WI38 (cell line): ENCODE results near the gene TSPAN14.

Experiments used
- H3K4me3 ChIP-seq: 2 replicates; pipeline ENCODE4 v1.5.1; 2011; ENCODE audit warnings: low read depth, mild to moderate bottlenecking, control low read depth, low read length
- TF ChIP-seq, protein P1 (sequence below): IDR thresholded peaks from 2 replicates; pipeline ENCODE4 v1.5.1; 2012; ENCODE audit warnings: low read depth, mild to moderate bottlenecking, control low read depth, low read length

The TSPAN14 gene

DNA sequence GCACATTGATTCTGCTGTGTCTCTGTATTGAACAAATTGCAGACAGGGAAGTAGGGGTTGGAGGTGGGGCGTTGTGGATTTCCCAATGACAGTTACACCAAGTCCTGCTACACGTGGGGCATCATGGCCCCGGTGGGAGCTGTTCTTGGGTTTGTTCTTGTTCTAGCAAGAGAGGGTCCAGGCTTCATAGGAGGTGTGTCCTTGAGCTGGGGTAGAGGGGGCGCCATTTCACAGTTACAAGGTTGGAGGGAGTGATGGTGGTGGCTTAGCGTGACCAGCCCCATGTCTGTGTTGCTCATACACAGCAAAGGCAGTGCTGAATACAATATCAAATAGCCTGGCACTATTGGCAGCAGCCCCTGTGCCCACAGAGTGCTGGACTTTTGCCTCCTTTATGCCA lies 99.3 kb downstream of the TSPAN14 start:
- TF ChIP-seq, protein P1, sequence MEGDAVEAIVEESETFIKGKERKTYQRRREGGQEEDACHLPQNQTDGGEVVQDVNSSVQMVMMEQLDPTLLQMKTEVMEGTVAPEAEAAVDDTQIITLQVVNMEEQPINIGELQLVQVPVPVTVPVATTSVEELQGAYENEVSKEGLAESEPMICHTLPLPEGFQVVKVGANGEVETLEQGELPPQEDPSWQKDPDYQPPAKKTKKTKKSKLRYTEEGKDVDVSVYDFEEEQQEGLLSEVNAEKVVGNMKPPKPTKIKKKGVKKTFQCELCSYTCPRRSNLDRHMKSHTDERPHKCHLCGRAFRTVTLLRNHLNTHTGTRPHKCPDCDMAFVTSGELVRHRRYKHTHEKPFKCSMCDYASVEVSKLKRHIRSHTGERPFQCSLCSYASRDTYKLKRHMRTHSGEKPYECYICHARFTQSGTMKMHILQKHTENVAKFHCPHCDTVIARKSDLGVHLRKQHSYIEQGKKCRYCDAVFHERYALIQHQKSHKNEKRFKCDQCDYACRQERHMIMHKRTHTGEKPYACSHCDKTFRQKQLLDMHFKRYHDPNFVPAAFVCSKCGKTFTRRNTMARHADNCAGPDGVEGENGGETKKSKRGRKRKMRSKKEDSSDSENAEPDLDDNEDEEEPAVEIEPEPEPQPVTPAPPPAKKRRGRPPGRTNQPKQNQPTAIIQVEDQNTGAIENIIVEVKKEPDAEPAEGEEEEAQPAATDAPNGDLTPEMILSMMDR = no peak
- H3K4me3 ChIP-seq = no peak overlapping the region

DNA sequence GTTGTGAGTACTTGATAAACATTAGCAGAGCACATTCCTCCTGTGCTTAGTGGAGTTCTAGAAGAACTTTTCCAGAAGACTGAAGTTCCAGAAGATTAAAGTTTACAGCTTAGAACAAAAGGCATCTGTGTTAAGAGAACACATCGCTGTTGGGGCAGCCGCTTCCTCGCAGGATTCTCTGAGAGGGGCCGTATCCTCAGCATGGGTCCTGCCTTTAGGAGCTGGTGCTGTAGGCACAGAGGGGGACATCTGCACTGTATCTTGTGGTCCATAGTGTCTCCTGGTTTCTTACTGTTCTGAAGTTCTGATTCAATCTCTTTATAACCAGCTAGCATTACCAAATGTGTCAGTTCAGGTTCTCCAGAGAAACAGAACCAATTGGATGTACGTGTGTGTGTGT lies 99.9 kb downstream of the TSPAN14 start:
- TF ChIP-seq, protein P1 = no peak

DNA sequence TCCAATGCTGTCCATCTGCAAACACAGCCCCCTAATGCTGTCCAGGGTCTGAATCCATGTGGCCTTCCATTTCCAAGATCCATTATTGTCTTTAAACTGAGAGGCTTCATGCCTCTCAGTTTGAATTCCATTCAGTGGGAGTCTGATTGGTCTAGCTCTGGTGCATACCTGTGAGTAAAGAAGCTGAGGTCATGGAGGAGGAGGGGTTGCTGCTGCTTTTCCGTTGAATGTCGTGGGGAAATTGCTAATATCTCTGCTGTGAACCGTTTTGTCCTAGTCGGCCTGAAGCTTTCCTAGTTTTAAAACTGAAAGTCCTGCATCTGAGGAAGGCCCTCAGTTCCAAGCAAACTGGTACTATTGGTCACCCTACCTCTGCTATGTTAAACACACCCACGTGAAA lies 101.3 kb downstream of the TSPAN14 start:
- TF ChIP-seq, protein P1 = no peak
- no peak overlapping the region for H3K4me3 ChIP-seq

More for the DNA sequence above, 99.9 kb downstream of the TSPAN14 start:
- H3K4me3 ChIP-seq = no peak overlapping the region

DNA sequence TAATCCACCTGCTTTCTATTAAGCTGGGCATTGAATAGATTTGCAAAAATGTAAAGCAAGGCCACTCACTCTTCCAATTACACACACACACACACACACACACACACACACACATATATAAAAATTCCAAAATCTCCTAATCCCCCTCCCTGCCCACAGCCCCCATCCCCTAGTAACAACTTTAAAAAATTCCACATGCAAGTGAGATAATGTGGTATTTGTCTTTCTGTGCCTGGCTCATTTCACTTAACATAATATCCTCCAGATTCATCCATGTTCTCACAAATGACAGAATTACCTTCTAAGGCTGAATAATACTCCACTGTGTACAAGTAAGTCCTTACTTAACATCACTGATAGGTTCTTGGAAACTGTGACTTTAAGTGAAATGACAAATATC lies 107.8 kb downstream of the TSPAN14 start:
- TF ChIP-seq, protein P1 = no peak
- no peak overlapping the region for H3K4me3 ChIP-seq

DNA sequence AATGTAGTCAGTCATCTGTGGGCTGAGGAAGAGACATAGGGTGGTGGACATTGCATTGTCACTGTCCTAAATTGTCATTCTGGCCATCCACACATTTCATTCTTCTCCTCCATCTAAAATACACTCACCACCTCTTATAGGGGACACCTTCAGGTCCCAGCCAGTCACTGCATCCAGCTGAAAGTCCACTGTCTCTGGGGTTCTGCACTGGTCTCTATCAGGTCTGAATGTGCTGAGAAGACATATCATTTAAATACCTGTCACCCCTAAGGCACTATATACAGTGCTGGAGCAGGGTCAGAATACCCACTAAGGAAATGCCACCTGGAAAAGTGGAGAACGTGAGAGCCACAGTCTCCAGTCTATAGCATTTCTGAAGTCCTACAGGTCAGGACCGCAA lies 113.2 kb downstream of the TSPAN14 start:
- TF ChIP-seq, protein P1 = no peak
- H3K4me3 ChIP-seq = no peak overlapping the region

DNA sequence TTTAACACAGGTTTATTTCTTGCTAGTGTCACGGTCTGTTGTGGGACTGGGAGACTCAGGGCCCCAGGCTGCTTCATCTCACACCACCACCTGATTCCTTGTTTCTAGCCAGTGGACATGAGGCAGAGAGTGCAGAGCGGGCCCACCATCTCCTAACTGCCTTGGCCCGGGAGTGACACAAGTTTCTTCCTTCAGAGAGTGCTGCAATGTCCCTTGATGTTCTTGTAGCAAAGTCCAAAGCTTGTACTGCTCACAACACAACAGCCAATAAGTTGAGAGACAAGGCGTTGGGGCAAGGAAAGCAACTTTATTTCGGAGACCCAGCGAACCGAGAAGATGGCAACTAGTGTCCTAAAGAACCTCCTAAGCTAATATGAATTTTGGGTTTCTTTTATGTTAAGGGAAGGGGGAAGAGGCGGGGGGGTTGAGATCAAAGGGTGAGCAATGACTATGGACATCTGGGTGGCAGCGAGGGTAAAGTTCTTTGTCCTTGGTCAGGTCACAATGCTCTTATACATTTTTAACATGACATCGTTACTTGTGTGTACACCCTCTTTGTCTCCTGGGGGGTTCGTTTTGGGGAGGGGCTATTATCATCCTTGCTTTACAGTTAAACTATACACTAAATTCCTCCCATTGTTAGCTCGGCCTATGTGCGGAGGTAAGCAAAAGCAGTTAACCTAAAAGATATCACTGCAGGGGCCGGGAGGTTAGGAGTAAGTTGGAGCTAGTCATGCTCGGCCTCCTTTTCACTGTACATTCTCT lies 115.2 kb downstream of the TSPAN14 start:
- TF ChIP-seq, protein P1 = no peak
- no peak overlapping the region for H3K4me3 ChIP-seq

DNA sequence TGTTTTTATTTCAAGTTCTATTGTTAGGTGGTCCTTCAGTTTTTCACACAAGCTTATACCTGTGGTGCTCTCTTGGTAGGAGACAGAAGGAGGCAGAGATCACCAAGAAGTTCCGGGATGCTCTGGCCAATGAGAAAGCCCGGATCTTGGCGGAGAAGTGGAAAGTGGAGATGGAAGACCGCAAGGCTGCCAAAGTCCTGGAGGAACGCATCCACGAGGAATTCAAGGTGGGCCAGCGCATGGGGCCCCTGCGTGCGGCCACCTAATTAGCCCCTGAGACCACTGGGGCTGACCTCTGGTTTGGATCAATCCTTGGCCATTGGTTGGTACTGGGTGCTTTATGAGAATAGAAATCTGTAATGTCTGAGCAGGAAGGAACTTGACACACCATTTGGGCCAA lies 117.2 kb downstream of the TSPAN14 start:
- H3K4me3 ChIP-seq = no peak overlapping the region
- TF ChIP-seq, protein P1 = no peak
